Ishikawa (cell line): Measurements from ENCODE around the gene PAXX.

Source experiments
- CEBPB ChIP-seq: IDR thresholded peaks from 2 replicates; pipeline ENCODE4 v1.6.1; 2012
- CREB1 ChIP-seq: IDR thresholded peaks from 2 replicates; pipeline ENCODE4 v1.6.1; 2012; ENCODE audit warnings: low read depth
- EGR1 ChIP-seq: IDR thresholded peaks from 2 replicates; pipeline ENCODE4 v1.6.1; 2012
- EP300 ChIP-seq: IDR thresholded peaks from 2 replicates; pipeline ENCODE4 v1.6.1; 2012; ENCODE audit warnings: borderline replicate concordance
- FOXM1 ChIP-seq: IDR thresholded peaks from 2 replicates; pipeline ENCODE4 v1.6.1; 2012; ENCODE audit warnings: low read depth, borderline replicate concordance
- MAX ChIP-seq: IDR thresholded peaks from 2 replicates; pipeline ENCODE4 v1.6.1; 2012
- NFIC ChIP-seq: IDR thresholded peaks from 2 replicates; pipeline ENCODE4 v1.6.1; 2012
- RAD21 ChIP-seq: IDR thresholded peaks from 2 replicates; pipeline ENCODE4 v1.6.1; 2012; ENCODE audit warnings: low read depth
- REST ChIP-seq: IDR thresholded peaks from 2 replicates; pipeline ENCODE4 v1.6.1; 2012; ENCODE audit warnings: low read depth, mild to moderate bottlenecking
- TAF1 ChIP-seq: IDR thresholded peaks from 2 replicates; pipeline ENCODE4 v1.6.1; 2012; ENCODE audit warnings: low read depth, mild to moderate bottlenecking
- TCF12 ChIP-seq: IDR thresholded peaks from 2 replicates; pipeline ENCODE4 v1.6.1; 2012; ENCODE audit warnings: low read depth
- TEAD4 ChIP-seq: IDR thresholded peaks from 2 replicates; pipeline ENCODE4 v1.6.1; 2012
- USF1 ChIP-seq: IDR thresholded peaks from 2 replicates; pipeline ENCODE4 v1.6.1; 2012
- YY1 ChIP-seq: IDR thresholded peaks from 2 replicates; pipeline ENCODE4 v1.6.1; 2012; ENCODE audit warnings: low read depth
- ZBTB7A ChIP-seq: IDR thresholded peaks from 2 replicates; pipeline ENCODE4 v1.6.1; 2012; ENCODE audit warnings: low read depth

Gene PAXX

GRCh38 chr9:136946228-136947027 is 45.8 kb upstream of the PAXX start:
- TF ChIP-seq TAF1 (no peak), RAD21 (no peak), TEAD4 (no peak), MAX (no peak), EP300 (no peak), CREB1 (no peak), CEBPB (no peak), EGR1 (no peak), ZBTB7A (no peak), FOXM1 (no peak), USF1 (no peak), YY1 (no peak), REST (no peak), NFIC (no peak), TCF12 (no peak)

- TF ChIP-seq TCF12 (no peak), CREB1 (no peak), USF1 (no peak), EGR1 (no peak), FOXM1 (no peak), REST (no peak), YY1 (no peak), TAF1 (no peak), CEBPB (no peak), EP300 (no peak), RAD21 (no peak), ZBTB7A (no peak; the same call in 1 of the 2 replicates), MAX (no peak), TEAD4 (no peak), NFIC (no peak)
Measured at GRCh38 chr9:136947028-136947891, 45.0 kb upstream of the PAXX start.

- TF ChIP-seq CEBPB, result no peak
- peak; percentile 82 for TF ChIP-seq RAD21
- TF ChIP-seq ZBTB7A, result peak; percentile 79
- peak; percentile 53 for TF ChIP-seq TEAD4
- no peak for TF ChIP-seq TAF1
Measured at GRCh38 chr9:136947955-136948510, 44.2 kb upstream of the PAXX start.

- no peak for TF ChIP-seq MAX
- TF ChIP-seq CEBPB, result no peak
- TF ChIP-seq REST, result no peak
- TF ChIP-seq NFIC, result no peak
- TF ChIP-seq YY1, result no peak
- TF ChIP-seq EGR1, result no peak
- TF ChIP-seq EP300, result no peak
- TF ChIP-seq CREB1, result no peak
- no peak for TF ChIP-seq TAF1
- no peak for TF ChIP-seq TCF12
- TF ChIP-seq TEAD4, result no peak
- no peak for TF ChIP-seq RAD21
- no peak for TF ChIP-seq FOXM1
Measured at GRCh38 chr9:136949239-136949816, 42.9 kb upstream of the PAXX start.
